BJ (cell line): ENCODE results near the gene RBBP8NL. TPM values are rescaled to one million over a fixed set of nuclear protein-coding genes. Genes with fewer than 3 reads are reported as not detected.
"Not testable (repeated sequence)": the region's sequence is repeated elsewhere in the genome, so short reads cannot be mapped to it uniquely, and the experiment has no call there.

Source experiments
- CTCF ChIA-PET: fragments of 350-600 bp; formaldehyde crosslinking; extraction: SDS; loops from one replicate; lab custom pipeline; 2021; ENCODE audit warnings: antibody characterized with exemption, inconsistent platforms; lab: Yijun Ruan, JAX
- POLR2A ChIA-PET: fragments of 300-600 bp; sonication (Branson Sonifier 250); formaldehyde crosslinking; extraction: SDS; loops from one replicate; lab custom pipeline; 2021; ENCODE audit warnings: antibody characterized with exemption; lab: Charles Lee
- DNase-seq: peaks from one replicate; pipeline ENCODE4 v3.0.0-alpha.2; 2011; ENCODE audit warnings: low read depth
- H3K27me3 ChIP-seq: 2 replicates; pipeline ENCODE4 v1.6.0; 2011; ENCODE audit warnings: low read length; ENCODE audit not compliant: control insufficient read depth, insufficient read depth
- H3K36me3 ChIP-seq: 2 replicates; pipeline ENCODE4 v1.5.1; 2011; ENCODE audit warnings: low read length; ENCODE audit not compliant: control insufficient read depth, insufficient read depth
- H3K4me3 ChIP-seq: 2 replicates; pipeline ENCODE4 v1.5.1; 2011; ENCODE audit warnings: low read depth, mild to moderate bottlenecking, control low read depth, low read length
- CTCF ChIP-seq: IDR thresholded peaks from 2 replicates; pipeline ENCODE4 v1.5.1; 2011; ENCODE audit warnings: low read depth, mild to moderate bottlenecking, control low read depth, inconsistent platforms, low read length, moderate library complexity; ENCODE audit not compliant: insufficient read depth
- polyA plus RNA-seq: library from polyadenylated mRNA; depleted of rRNA; stranded (reverse); fragments of >200 nt; gene quantifications from 2 replicates; pipeline ENCODE4 v1.2.3, GENCODE V29; 2011

Gene RBBP8NL
- polyA plus RNA-seq, 1 experiment = not detected

GRCh38 chr20:62374331-62375152 is 52.8 kb downstream of the RBBP8NL start:
- H3K4me3 ChIP-seq = no peak overlapping the region
- no peak for DNase-seq
- H3K36me3 ChIP-seq = no peaks in the 10 kb centered on the region
- TF ChIP-seq CTCF = no peak
- POLR2A ChIA-PET = no interaction called here
- CTCF ChIA-PET = interaction anchor here (1.1 to 3.1 kb wide), 5 partner anchors 9 to 75 kb away, joined by 3 to 20 read pairs (median 11); partner anchors contain the start of genes ADRM1 and RPS21
- H3K27me3 ChIP-seq = no peaks in the 10 kb centered on the region

GRCh38 chr20:62373631-62374179 is 53.6 kb downstream of the RBBP8NL start:
- H3K27me3 ChIP-seq, DNase-seq, POLR2A ChIA-PET, H3K36me3 ChIP-seq, H3K4me3 ChIP-seq: not testable (repeated sequence)
- CTCF ChIA-PET = interaction anchor here (2.4 to 3.1 kb wide), 3 partner anchors 9 to 72 kb away, joined by 11 to 20 read pairs (median 12); partner anchors contain the start of genes ADRM1 and RPS21

GRCh38 chr20:62372042-62372993 is 55.0 kb downstream of the RBBP8NL start:
- DNase-seq = no peak
- Histone ChIP-seq H3K27me3 (no peaks in the 10 kb centered on the region), H3K36me3 (no peaks in the 10 kb centered on the region), H3K4me3 (no peak overlapping the region)
- POLR2A ChIA-PET = no interaction called here
- TF ChIP-seq CTCF = no peak
- CTCF ChIA-PET = interaction anchor here (0.7 to 1.2 kb wide), 3 partner anchors 10 to 70 kb away, joined by 3 to 8 read pairs (median 3); partner anchors contain the start of gene ADRM1

GRCh38 chr20:62371588-62372041 is 55.7 kb downstream of the RBBP8NL start:
- Histone ChIP-seq H3K4me3 (no peak overlapping the region), H3K36me3 (no peaks in the 10 kb centered on the region), H3K27me3 (no peaks in the 10 kb centered on the region)
- ChIA-PET POLR2A (no interaction called here), CTCF (interaction anchor here (0.7 to 1.2 kb wide), 2 partner anchors 11 to 14 kb away, joined by 3 to 8 read pairs; no protein-coding TSS in a partner anchor)
- no peak for DNase-seq
- no peak for TF ChIP-seq CTCF

- POLR2A ChIA-PET = no interaction called here
- Histone ChIP-seq H3K27me3 (peaks cover 2% of the 10 kb centered on the region; the same call in 1 of the 2 replicates), H3K4me3 (no peak overlapping the region), H3K36me3 (no peaks in the 10 kb centered on the region)
- CTCF ChIA-PET = interaction anchor here (1.3 to 5.8 kb wide), 3 partner anchors 10 to 67 kb away, joined by 3 to 55 read pairs (median 17); partner anchors contain the start of gene ADRM1
- TF ChIP-seq CTCF = no peak
- DNase-seq = no peak
Measured at GRCh38 chr20:62370807-62371587, 56.3 kb downstream of the RBBP8NL start.
